Left lung (tissue), 10 donors: Measurements from ENCODE around the gene COL18A1. TPM values are rescaled to one million over a fixed set of nuclear protein-coding genes. Genes with fewer than 3 reads are reported as not detected.

Experiments
- ATAC-seq: fragments of 200-7000 bp; cut with Tn5 transposase; one replicate; pipeline ENCODE4 v1.9.1; 2020; ENCODE audit warnings: moderate library complexity
- DNase-seq, 4 donors: peaks; one replicate each; pipeline ENCODE4 v3.0.0-alpha.2; 2013 to 2020
- H3K27ac ChIP-seq, 2 donors: fragments of 200-600 bp; sonication (generic) in 1 of 2; one replicate each; pipeline versions ENCODE4 v1.5.0 to v1.8.0; 2020 to 2021
- H3K27me3 ChIP-seq, 2 donors: fragments of 200-600 bp; sonication (generic) in 1 of 2; one replicate each; pipeline versions ENCODE4 v1.5.0 to v1.8.0; 2020 to 2021
- H3K36me3 ChIP-seq, 2 donors: fragments of 200-600 bp; sonication (generic) in 1 of 2; one replicate each; pipeline versions ENCODE4 v1.5.0 to v1.8.0; 2020 to 2021
- H3K4me1 ChIP-seq, 2 donors: fragments of 200-600 bp; one replicate each; pipeline ENCODE4 v1.8.0; 2021
- H3K4me3 ChIP-seq, 2 donors: fragments of 200-600 bp; sonication (generic) in 1 of 2; one replicate each; pipeline versions ENCODE4 v1.5.0 to v1.8.0; 2020 to 2021; ENCODE audit warnings: mild to moderate bottlenecking in 1 of 2
- H3K9me3 ChIP-seq, 2 donors: fragments of 200-600 bp; sonication (generic) in 1 of 2; one replicate each; pipeline versions ENCODE4 v1.5.0 to v1.8.0; 2020 to 2021
- CTCF ChIP-seq, 2 donors: fragments of 200-600 bp; sonication (generic) in 1 of 2; IDR thresholded peaks; one replicate each; pipeline versions ENCODE4 v1.5.0 to v1.8.0; 2021; ENCODE audit warnings: antibody characterized with exemption in 2 of 2
- intact Hi-C, 2 donors: fragments of 100-400 bp; cut with DNase I; formaldehyde crosslinking; loops; one replicate each; pipeline versions ENCODE4 v1.11.2 to v1.14.2; 2022
- polyA plus RNA-seq, 6 donors: library from polyadenylated mRNA; unstranded; fragments of 120-200 nt; gene quantifications; one replicate each; pipeline ENCODE4 v1.2.1, GENCODE V29; 2013; ENCODE audit not compliant: insufficient read length in 6 of 6
- total RNA-seq, 2 donors: library from RNA; stranded (reverse); fragmentation: NEBNext Ultra II Directional; extraction: Animal tissue kit (Norgen Biotek cat#: 25700); gene quantifications; one replicate each; pipeline ENCODE4 v1.2.1, GENCODE V29; 2021
- donor health status: DM: no; HTN: yes; CAD: no.
- donor health status: DM: no; HTN: no; CAD: no.

The COL18A1 gene
- total and polyA plus RNA-seq, 8 donors, result 39.3 to 90.2 (median 64.0) TPM

- H3K4me1 ChIP-seq, result peaks cover 0 to 27% of the 10 kb centered on the region in 2 donors
- H3K4me3 ChIP-seq, result no peak overlapping the region
- H3K36me3 ChIP-seq, result peaks cover 0 to 29% of the 10 kb centered on the region in 2 donors
- intact Hi-C loops, result no loop called here
- no peak overlapping the region for H3K27ac ChIP-seq
- H3K9me3 ChIP-seq, result no peaks in the 10 kb centered on the region
- DNase-seq (peak in 1 of 4 donors; percentile 58), ATAC-seq (no peak)
- H3K27me3 ChIP-seq, result no peaks in the 10 kb centered on the region
- TF ChIP-seq CTCF (IDR thresholded peaks at IDR 0.05), result no peak
Measured at GRCh38 chr21:45486443-45487160, 81.6 kb downstream of the COL18A1 start.

- no peak overlapping the region for H3K4me3 ChIP-seq
- intact Hi-C loops, result no loop called here
- no peak for ATAC-seq
- peak in 1 of 4 donors; percentile 71 for DNase-seq
- H3K36me3 ChIP-seq, result peaks cover 0 to 23% of the 10 kb centered on the region in 2 donors
- TF ChIP-seq CTCF (IDR thresholded peaks at IDR 0.05), result no peak
- H3K27ac ChIP-seq, result no peak overlapping the region
- no peaks in the 10 kb centered on the region for H3K9me3 ChIP-seq
- H3K4me1 ChIP-seq, result peaks cover 0 to 20% of the 10 kb centered on the region in 2 donors
- no peaks in the 10 kb centered on the region for H3K27me3 ChIP-seq
Measured at GRCh38 chr21:45487161-45487806, 82.3 kb downstream of the COL18A1 start.

GRCh38 chr21:45487891-45488600 is 83.1 kb downstream of the COL18A1 start:
- Histone ChIP-seq H3K27ac (no peak overlapping the region), H3K36me3 (peaks cover 0 to 16% of the 10 kb centered on the region in 2 donors), H3K4me3 (no peak overlapping the region), H3K4me1 (peaks cover 0 to 12% of the 10 kb centered on the region in 2 donors), H3K9me3 (no peaks in the 10 kb centered on the region), H3K27me3 (no peaks in the 10 kb centered on the region)
- DNase-seq, result no peak
- intact Hi-C loops, result no loop called here
- TF ChIP-seq CTCF (IDR thresholded peaks at IDR 0.05), result no peak
- no peak for ATAC-seq

GRCh38 chr21:45488931-45489721 is 84.2 kb downstream of the COL18A1 start:
- TF ChIP-seq CTCF (IDR thresholded peaks at IDR 0.05), result no peak
- DNase-seq (no peak), ATAC-seq (no peak)
- intact Hi-C loops, result no loop called here
- peak overlapping the region in 1 of 2 donors; percentile 53 for H3K27ac ChIP-seq
- peaks cover 0 to 15% of the 10 kb centered on the region in 2 donors for H3K36me3 ChIP-seq
- H3K9me3 ChIP-seq, result no peaks in the 10 kb centered on the region
- H3K4me1 ChIP-seq, result peaks cover 0 to 7% of the 10 kb centered on the region in 2 donors
- no peak overlapping the region for H3K4me3 ChIP-seq
- no peaks in the 10 kb centered on the region for H3K27me3 ChIP-seq
